Loucy (cell line): ENCODE data around the gene CD320.

ENCODE experiments used
- H2AFZ ChIP-seq: fragments of 200-600 bp; sonication (generic); 2 replicates; pipeline ENCODE4 v1.6.0; 2016; ENCODE audit warnings: antibody characterized with exemption, mild to moderate bottlenecking, low read length, moderate library complexity
- H3F3A ChIP-seq: fragments of 200-600 bp; 2 replicates; pipeline ENCODE4 v1.6.0; 2016; ENCODE audit warnings: antibody characterized with exemption, low read depth, mild to moderate bottlenecking
- H3K27me3 ChIP-seq: fragments of 200-600 bp; sonication (generic); 2 replicates; pipeline ENCODE4 v1.6.1; 2014; ENCODE audit warnings: low read length, mild to moderate bottlenecking; ENCODE audit not compliant: insufficient read depth, poor library complexity, severe bottlenecking
- H3K36me3 ChIP-seq: fragments of 200-600 bp; sonication (generic); 2 replicates; pipeline ENCODE4 v1.6.1; 2016; ENCODE audit warnings: low read length; ENCODE audit not compliant: insufficient read depth
- H3K4me1 ChIP-seq: fragments of 200-600 bp; sonication (generic); 2 replicates; pipeline ENCODE4 v1.5.1; 2014; ENCODE audit warnings: low read length, mild to moderate bottlenecking; ENCODE audit not compliant: insufficient read depth, poor library complexity, severe bottlenecking
- H3K4me2 ChIP-seq: fragments of 200-600 bp; sonication (generic); 2 replicates; pipeline ENCODE4 v1.6.0; 2014; ENCODE audit warnings: antibody characterized with exemption, low read length, low read depth, mild to moderate bottlenecking; ENCODE audit not compliant: poor library complexity, severe bottlenecking
- H3K4me3 ChIP-seq: fragments of 200-600 bp; sonication (generic); 2 replicates; pipeline ENCODE4 v1.5.1; 2014; ENCODE audit warnings: low read length, mild to moderate bottlenecking, mixed read lengths; ENCODE audit not compliant: poor library complexity, severe bottlenecking
- H3K79me2 ChIP-seq: fragments of 200-600 bp; sonication (generic); 2 replicates; pipeline ENCODE4 v1.6.1; 2014; ENCODE audit warnings: low read length; ENCODE audit not compliant: insufficient read depth
- H3K9ac ChIP-seq: fragments of 200-600 bp; sonication (generic); 2 replicates; pipeline ENCODE4 v1.6.0; 2014; ENCODE audit warnings: mild to moderate bottlenecking, low read depth, low read length, moderate library complexity; ENCODE audit not compliant: poor library complexity, severe bottlenecking
- H3K9me2 ChIP-seq: fragments of 200-600 bp; sonication (generic); replicated peaks from 2 replicates; pipeline ENCODE4 v1.6.1; 2016; ENCODE audit warnings: low read depth, low read length, mixed read lengths
- H3K9me3 ChIP-seq: fragments of 200-600 bp; sonication (generic); 2 replicates; pipeline ENCODE4 v1.6.1; 2014; ENCODE audit warnings: mild to moderate bottlenecking, antibody characterized with exemption, low read length, low read depth; ENCODE audit not compliant: insufficient read depth
- H4K20me1 ChIP-seq: fragments of 200-600 bp; sonication (generic); 2 replicates; pipeline ENCODE4 v1.6.0; 2014; ENCODE audit warnings: antibody characterized with exemption, low read length, mild to moderate bottlenecking; ENCODE audit not compliant: insufficient read depth, poor library complexity, severe bottlenecking
- CTCF ChIP-seq: fragments of 200-600 bp; sonication (generic); conservative IDR thresholded peaks from 2 replicates; pipeline ENCODE4 v1.5.1; 2014; ENCODE audit warnings: mild to moderate bottlenecking, antibody characterized with exemption, low read length
- EZH2phosphoT487 ChIP-seq: fragments of 200-600 bp; IDR thresholded peaks from 2 replicates; pipeline ENCODE4 v1.6.1; 2018; ENCODE audit warnings: antibody characterized with exemption, mild to moderate bottlenecking, moderate library complexity, borderline replicate concordance

The CD320 gene

GRCh38 chr19:8331263-8331845 is 23.2 kb upstream of the CD320 start:
- Histone ChIP-seq H3K27me3 (no peaks in the 10 kb centered on the region), H3K4me3 (no peak overlapping the region), H2AFZ (no peak overlapping the region), H3K9me2 (no peaks in the 10 kb centered on the region), H3K9ac (no peak overlapping the region), H3K79me2 (no peaks in the 10 kb centered on the region), H3K4me2 (no peak overlapping the region), H4K20me1 (no peaks in the 10 kb centered on the region), H3F3A (no peaks in the 10 kb centered on the region), H3K36me3 (no peaks in the 10 kb centered on the region), H3K4me1 (no peaks in the 10 kb centered on the region), H3K9me3 (no peaks in the 10 kb centered on the region)
- TF ChIP-seq EZH2phosphoT487 (no peak), CTCF (no peak)

- no peaks in the 10 kb centered on the region for H3K27me3 ChIP-seq
- H3K4me1 ChIP-seq, result no peaks in the 10 kb centered on the region
- H3K9ac ChIP-seq, result no peak overlapping the region
- H3K9me2 ChIP-seq, result no peaks in the 10 kb centered on the region
- TF ChIP-seq CTCF (no peak), EZH2phosphoT487 (no peak)
- no peaks in the 10 kb centered on the region for H3F3A ChIP-seq
- no peak overlapping the region for H3K4me2 ChIP-seq
- no peaks in the 10 kb centered on the region for H3K36me3 ChIP-seq
- H3K9me3 ChIP-seq, result no peaks in the 10 kb centered on the region
- no peaks in the 10 kb centered on the region for H3K79me2 ChIP-seq
- no peaks in the 10 kb centered on the region for H4K20me1 ChIP-seq
- H3K4me3 ChIP-seq, result no peak overlapping the region
- H2AFZ ChIP-seq, result no peak overlapping the region
Observed at GRCh38 chr19:8329996-8330395, 21.8 kb upstream of the CD320 start.

GRCh38 chr19:8325454-8325853 is 17.3 kb upstream of the CD320 start:
- Histone ChIP-seq H4K20me1 (peaks cover 27% of the 10 kb centered on the region), H3K36me3 (no peaks in the 10 kb centered on the region), H3K79me2 (peaks cover 37% of the 10 kb centered on the region), H3K9me2 (no peaks in the 10 kb centered on the region), H3K9ac (no peak overlapping the region), H2AFZ (no peak overlapping the region), H3K4me3 (no peak overlapping the region), H3K9me3 (no peaks in the 10 kb centered on the region), H3K4me2 (no peak overlapping the region), H3K27me3 (no peaks in the 10 kb centered on the region), H3K4me1 (peaks cover 22% of the 10 kb centered on the region), H3F3A (no peaks in the 10 kb centered on the region)
- TF ChIP-seq CTCF, result no peak
- no peak for TF ChIP-seq EZH2phosphoT487
